ENCODE results near the gene HDAC8. TPM values are rescaled to one million over a fixed set of nuclear protein-coding genes. Genes with fewer than 3 reads are reported as not detected.

HDAC8 gene
- total RNA-seq, 4 donors from 2014 or later, result 13.8 to 19.3 (median 18.2) TPM

DNA sequence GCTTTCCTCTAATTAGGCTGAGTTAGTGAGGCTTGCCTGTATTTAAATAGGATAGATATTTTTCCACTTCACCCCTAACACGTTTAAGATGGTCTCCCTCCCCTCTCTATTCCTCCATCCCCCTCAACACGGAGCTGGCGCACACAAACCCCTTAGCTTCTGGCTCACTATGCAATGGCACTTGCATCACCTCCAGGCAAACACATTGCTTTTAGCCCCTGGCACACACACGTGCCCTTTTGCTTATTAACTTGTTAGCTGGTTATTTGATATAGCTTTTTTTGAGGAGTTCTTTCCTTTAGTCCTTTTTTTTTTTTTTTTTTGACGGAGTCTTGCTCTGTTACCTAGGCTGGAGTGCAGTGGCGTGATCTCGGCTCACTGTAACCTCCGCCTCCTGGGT, 94.3 kb downstream of the HDAC8 start:
- 60 to 62% methylated on average over 8 of the region's 8 CpGs for WGBS, 2 donors
- TF ChIP-seq, protein P1, sequence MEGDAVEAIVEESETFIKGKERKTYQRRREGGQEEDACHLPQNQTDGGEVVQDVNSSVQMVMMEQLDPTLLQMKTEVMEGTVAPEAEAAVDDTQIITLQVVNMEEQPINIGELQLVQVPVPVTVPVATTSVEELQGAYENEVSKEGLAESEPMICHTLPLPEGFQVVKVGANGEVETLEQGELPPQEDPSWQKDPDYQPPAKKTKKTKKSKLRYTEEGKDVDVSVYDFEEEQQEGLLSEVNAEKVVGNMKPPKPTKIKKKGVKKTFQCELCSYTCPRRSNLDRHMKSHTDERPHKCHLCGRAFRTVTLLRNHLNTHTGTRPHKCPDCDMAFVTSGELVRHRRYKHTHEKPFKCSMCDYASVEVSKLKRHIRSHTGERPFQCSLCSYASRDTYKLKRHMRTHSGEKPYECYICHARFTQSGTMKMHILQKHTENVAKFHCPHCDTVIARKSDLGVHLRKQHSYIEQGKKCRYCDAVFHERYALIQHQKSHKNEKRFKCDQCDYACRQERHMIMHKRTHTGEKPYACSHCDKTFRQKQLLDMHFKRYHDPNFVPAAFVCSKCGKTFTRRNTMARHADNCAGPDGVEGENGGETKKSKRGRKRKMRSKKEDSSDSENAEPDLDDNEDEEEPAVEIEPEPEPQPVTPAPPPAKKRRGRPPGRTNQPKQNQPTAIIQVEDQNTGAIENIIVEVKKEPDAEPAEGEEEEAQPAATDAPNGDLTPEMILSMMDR (IDR thresholded peaks at IDR 0.05), result no peak
- no peak for TF ChIP-seq POLR2A (IDR thresholded peaks at IDR 0.05)
- no peak for DNase-seq (ENCODE audit: low spot score in 2 of 2)
- no peak overlapping the region for H3K4me3 ChIP-seq (ENCODE audit: low read depth, poor library complexity, severe bottlenecking)
- intact Hi-C loops (cut with DNase I; ENCODE audit: low total_unique reads), result no loop called here

DNA sequence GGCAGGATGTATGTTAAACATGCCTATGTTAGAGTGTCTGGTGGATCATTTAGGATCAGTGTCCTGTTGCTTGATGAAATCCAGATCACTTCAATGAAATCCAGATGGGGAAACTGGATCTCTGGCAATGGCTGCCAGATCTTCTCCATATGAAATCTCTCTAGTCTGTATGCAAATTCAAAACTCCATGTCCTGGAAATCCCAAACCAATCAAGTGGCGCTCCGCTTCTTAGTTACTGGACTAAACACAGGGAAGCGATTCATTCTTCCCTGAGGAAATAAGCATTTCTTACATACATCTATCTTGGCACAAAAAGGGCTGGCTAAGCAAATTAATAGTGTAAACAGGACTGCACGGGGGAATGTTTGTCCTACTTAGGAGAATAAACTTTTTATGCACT, 94.9 kb downstream of the HDAC8 start:
- DNase-seq (ENCODE audit: low spot score in 2 of 2), result no peak
- H3K4me3 ChIP-seq (ENCODE audit: low read depth, poor library complexity, severe bottlenecking), result no peak overlapping the region
- 54 to 57% methylated on average over 4 of the region's 4 CpGs for WGBS, 2 donors
- TF ChIP-seq POLR2A (IDR thresholded peaks at IDR 0.05), result no peak
- TF ChIP-seq, protein P1 (IDR thresholded peaks at IDR 0.05), result no peak
- intact Hi-C loops (cut with DNase I; ENCODE audit: low total_unique reads), result no loop called here

DNA sequence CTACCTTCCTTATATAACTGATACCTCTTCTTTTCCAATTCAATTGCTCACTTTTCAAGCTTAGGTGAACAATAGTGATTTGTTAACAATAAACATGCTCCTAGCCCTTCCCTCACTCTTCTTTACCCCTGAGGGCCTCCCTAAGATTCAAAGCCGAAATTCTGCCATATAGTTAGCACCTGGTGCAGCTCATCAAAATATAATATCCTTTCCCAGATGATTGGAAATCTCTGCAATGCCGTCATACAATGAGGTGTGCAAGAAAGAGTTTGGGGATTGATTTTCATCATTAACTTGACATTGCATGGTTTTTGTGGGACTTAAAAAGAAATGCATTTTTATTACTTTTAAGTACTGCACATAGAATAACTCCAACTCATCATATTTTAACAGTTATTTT, 95.3 kb downstream of the HDAC8 start:
- intact Hi-C loops (cut with DNase I; ENCODE audit: low total_unique reads), result no loop called here
- no peak overlapping the region for H3K4me3 ChIP-seq (ENCODE audit: low read depth, poor library complexity, severe bottlenecking)
- DNase-seq (ENCODE audit: low spot score in 2 of 2), result no peak
- 67 to 87% methylated on average over 2 of the region's 2 CpGs for WGBS, 2 donors
- TF ChIP-seq, protein P1 (IDR thresholded peaks at IDR 0.05), result no peak
- no peak for TF ChIP-seq POLR2A (IDR thresholded peaks at IDR 0.05)

- 65 to 66% methylated on average over 6 of the region's 6 CpGs for WGBS, 2 donors
Measured at GRCh38 chrX:72475952-72476668, 96.5 kb downstream of the HDAC8 start.

GRCh38 chrX:72475338-72475737, 97.3 kb downstream of the HDAC8 start:
- 88 to 93% methylated on average over 1 of the region's 1 CpG for WGBS, 2 donors
- intact Hi-C loops (cut with DNase I; ENCODE audit: low total_unique reads), result no loop called here
- no peak for DNase-seq (ENCODE audit: low spot score in 2 of 2)
- TF ChIP-seq POLR2A (IDR thresholded peaks at IDR 0.05), result no peak
- TF ChIP-seq, protein P1 (IDR thresholded peaks at IDR 0.05), result no peak
- H3K4me3 ChIP-seq (ENCODE audit: low read depth, poor library complexity, severe bottlenecking), result no peak overlapping the region

More at GRCh38 chrX:72475952-72476668, 96.5 kb downstream of the HDAC8 start:
- no peak for DNase-seq (ENCODE audit: low spot score in 2 of 2)
- TF ChIP-seq POLR2A (IDR thresholded peaks at IDR 0.05), result no peak
- TF ChIP-seq, protein P1 (IDR thresholded peaks at IDR 0.05), result no peak
- H3K4me3 ChIP-seq (ENCODE audit: low read depth, poor library complexity, severe bottlenecking), result no peak overlapping the region
- intact Hi-C loops (cut with DNase I; ENCODE audit: low total_unique reads), result no loop called here

All from lower leg skin (tissue), 4 donors.